ENCODE results near the gene ANKHD1. TPM values are rescaled to one million over a fixed set of nuclear protein-coding genes. Genes with fewer than 3 reads are reported as not detected.
"Not testable (repeated sequence)": the region's sequence is repeated elsewhere in the genome, so short reads cannot be mapped to it uniquely, and the experiment has no call there.

ANKHD1 gene
- polyA plus RNA-seq, 3 donors: 29.0 to 110 (median 43.6) TPM

- peaks cover 80% of the 10 kb centered on the region for H4K20me1 ChIP-seq (ENCODE audit: insufficient read depth, low read length)
- Mint-ChIP-seq H3K4me1 (peaks cover 16% of the 10 kb centered on the region), H3K9me3 (peaks cover 0 to 4% (median 0%) of the 10 kb centered on the region in 7 donors), H3K27me3 (ENCODE audit: low read depth in 3 of 3) (peaks cover 0 to 2% (median 0%) of the 10 kb centered on the region in 3 donors), H3K36me3 (peaks cover 8 to 24% of the 10 kb centered on the region in 2 donors), H3K4me3 (no peak overlapping the region), H3K27ac (no peak overlapping the region)
- H3K4me3 ChIP-seq (replicated peaks in 1 of 3; ENCODE audit: low read depth in 2 of 3, low read length in 3 of 3): no peak overlapping the region
- H3K9ac ChIP-seq (ENCODE audit: insufficient read depth, low read length, poor library complexity, severe bottlenecking): no peak overlapping the region
- H3K36me3 ChIP-seq (replicated peaks in 1 of 2; ENCODE audit: control insufficient read depth in 1 of 2, insufficient read depth in 2 of 2, low read length in 2 of 2): peaks cover 5 to 29% of the 10 kb centered on the region in 2 donors
- WGBS (ENCODE audit: insufficient coverage): no CpG with 5 or more reads among the region's 2 CpGs
- no peak overlapping the region for H3K4me2 ChIP-seq (replicated peaks; ENCODE audit: extremely low read depth, low read length, poor library complexity, severe bottlenecking)
- no peak for DNase-seq
- H3K27me3 ChIP-seq (ENCODE audit: control insufficient read depth in 2 of 2, insufficient read depth in 2 of 2, low read length in 2 of 2): no peaks in the 10 kb centered on the region
- H3K4me1 ChIP-seq (ENCODE audit: control insufficient read depth in 1 of 2, insufficient read depth in 2 of 2, low read length in 2 of 2): no peaks in the 10 kb centered on the region
- peaks cover 85% of the 10 kb centered on the region for H3K79me2 ChIP-seq (ENCODE audit: insufficient read depth, low read length)
- peak overlapping the region in 1 of 2 donors; percentile 14 for H3K27ac ChIP-seq (ENCODE audit: low read depth in 1 of 2, low read length in 2 of 2)
- intact Hi-C loops (cut with micrococcal nuclease): no loop called here
- H2AFZ ChIP-seq (ENCODE audit: insufficient read depth, low read depth, low read length, poor library complexity, severe bottlenecking): no peak overlapping the region
- TF ChIP-seq, protein P1, sequence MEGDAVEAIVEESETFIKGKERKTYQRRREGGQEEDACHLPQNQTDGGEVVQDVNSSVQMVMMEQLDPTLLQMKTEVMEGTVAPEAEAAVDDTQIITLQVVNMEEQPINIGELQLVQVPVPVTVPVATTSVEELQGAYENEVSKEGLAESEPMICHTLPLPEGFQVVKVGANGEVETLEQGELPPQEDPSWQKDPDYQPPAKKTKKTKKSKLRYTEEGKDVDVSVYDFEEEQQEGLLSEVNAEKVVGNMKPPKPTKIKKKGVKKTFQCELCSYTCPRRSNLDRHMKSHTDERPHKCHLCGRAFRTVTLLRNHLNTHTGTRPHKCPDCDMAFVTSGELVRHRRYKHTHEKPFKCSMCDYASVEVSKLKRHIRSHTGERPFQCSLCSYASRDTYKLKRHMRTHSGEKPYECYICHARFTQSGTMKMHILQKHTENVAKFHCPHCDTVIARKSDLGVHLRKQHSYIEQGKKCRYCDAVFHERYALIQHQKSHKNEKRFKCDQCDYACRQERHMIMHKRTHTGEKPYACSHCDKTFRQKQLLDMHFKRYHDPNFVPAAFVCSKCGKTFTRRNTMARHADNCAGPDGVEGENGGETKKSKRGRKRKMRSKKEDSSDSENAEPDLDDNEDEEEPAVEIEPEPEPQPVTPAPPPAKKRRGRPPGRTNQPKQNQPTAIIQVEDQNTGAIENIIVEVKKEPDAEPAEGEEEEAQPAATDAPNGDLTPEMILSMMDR (IDR thresholded peaks at IDR 0.05): no peak
- no peaks in the 10 kb centered on the region for H3K9me3 ChIP-seq (replicated peaks in 1 of 2; ENCODE audit: control insufficient read depth in 1 of 2, insufficient read depth in 1 of 2, low read length in 2 of 2)
Observed at GRCh38 chr5:140423609-140424008, 22.0 kb downstream of the ANKHD1 start.

DNA sequence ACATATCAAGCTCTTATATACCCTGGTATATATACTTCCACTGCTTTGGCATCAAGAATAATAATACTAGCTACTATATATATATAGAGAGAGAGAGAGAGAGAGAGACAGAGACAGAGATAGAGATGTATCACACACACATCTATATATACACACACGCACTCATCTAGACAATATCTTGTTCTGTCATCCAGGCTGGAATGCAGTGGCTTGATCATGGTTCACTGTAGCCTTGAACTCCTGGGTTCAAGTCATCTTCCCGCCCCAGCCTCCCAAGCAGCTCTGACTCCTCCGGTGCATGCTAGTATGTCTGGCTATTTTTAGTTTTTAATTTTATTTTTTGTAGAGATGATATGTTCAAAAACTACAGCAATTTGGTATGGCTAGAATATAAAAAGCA lies 22.5 kb downstream of the ANKHD1 start:
- H3K79me2 ChIP-seq (ENCODE audit: insufficient read depth, low read length): peaks cover 83% of the 10 kb centered on the region
- no peak overlapping the region for H3K27ac ChIP-seq (ENCODE audit: low read depth in 1 of 2, low read length in 2 of 2)
- Mint-ChIP-seq H3K4me1 (peaks cover 14% of the 10 kb centered on the region), H3K36me3 (peaks cover 8 to 24% of the 10 kb centered on the region in 2 donors), H3K4me3 (no peak overlapping the region), H3K27ac (no peak overlapping the region), H3K27me3 (ENCODE audit: low read depth in 3 of 3) (peaks cover 0 to 2% (median 0%) of the 10 kb centered on the region in 3 donors), H3K9me3 (peaks cover 0 to 2% (median 0%) of the 10 kb centered on the region in 7 donors)
- no peak overlapping the region for H3K9ac ChIP-seq (ENCODE audit: insufficient read depth, low read length, poor library complexity, severe bottlenecking)
- no peaks in the 10 kb centered on the region for H3K9me3 ChIP-seq (replicated peaks in 1 of 2; ENCODE audit: control insufficient read depth in 1 of 2, insufficient read depth in 1 of 2, low read length in 2 of 2)
- no CpG with 5 or more reads among the region's 3 CpGs for WGBS (ENCODE audit: insufficient coverage)
- H3K36me3 ChIP-seq (replicated peaks in 1 of 2; ENCODE audit: control insufficient read depth in 1 of 2, insufficient read depth in 2 of 2, low read length in 2 of 2): peaks cover 5 to 27% of the 10 kb centered on the region in 2 donors
- no peaks in the 10 kb centered on the region for H3K27me3 ChIP-seq (ENCODE audit: control insufficient read depth in 2 of 2, insufficient read depth in 2 of 2, low read length in 2 of 2)
- H4K20me1 ChIP-seq (ENCODE audit: insufficient read depth, low read length): peaks cover 80% of the 10 kb centered on the region
- H2AFZ ChIP-seq (ENCODE audit: insufficient read depth, low read depth, low read length, poor library complexity, severe bottlenecking): no peak overlapping the region
- TF ChIP-seq, protein P1 (IDR thresholded peaks at IDR 0.05): no peak
- H3K4me3 ChIP-seq (replicated peaks in 1 of 3; ENCODE audit: low read depth in 2 of 3, low read length in 3 of 3): no peak overlapping the region
- no peak for DNase-seq
- no peak overlapping the region for H3K4me2 ChIP-seq (replicated peaks; ENCODE audit: extremely low read depth, low read length, poor library complexity, severe bottlenecking)
- H3K4me1 ChIP-seq (ENCODE audit: control insufficient read depth in 1 of 2, insufficient read depth in 2 of 2, low read length in 2 of 2): no peaks in the 10 kb centered on the region
- intact Hi-C loops (cut with micrococcal nuclease): no loop called here

DNA sequence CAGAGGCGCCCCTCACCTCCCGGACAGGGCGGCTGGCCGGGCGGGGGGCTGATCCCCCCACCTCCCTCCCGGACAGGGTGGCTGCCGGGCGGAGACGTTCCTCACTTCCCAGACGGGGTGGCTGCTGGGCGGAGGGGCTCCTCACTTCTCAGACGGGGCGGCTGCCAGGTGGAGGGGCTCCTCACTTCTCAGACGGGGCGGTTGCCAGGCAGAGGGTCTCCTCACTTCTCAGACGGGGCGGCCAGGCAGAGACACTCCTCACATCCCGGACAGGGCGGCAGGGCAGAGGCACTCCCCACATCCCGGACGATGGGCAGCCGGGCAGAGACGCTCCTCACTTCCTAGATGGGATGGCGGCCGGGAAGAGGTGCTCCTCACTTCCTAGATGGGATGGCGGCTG lies 26.1 kb downstream of the ANKHD1 start:
- H3K36me3 Mint-ChIP-seq: peaks cover 4 to 23% of the 10 kb centered on the region in 2 donors
- H3K9ac ChIP-seq (ENCODE audit: insufficient read depth, low read length, poor library complexity, severe bottlenecking); H3K4me3 ChIP-seq (replicated peaks in 1 of 3; ENCODE audit: low read depth in 2 of 3, low read length in 3 of 3); H3K9me3 ChIP-seq (replicated peaks in 1 of 2; ENCODE audit: control insufficient read depth in 1 of 2, insufficient read depth in 1 of 2, low read length in 2 of 2); H3K4me2 ChIP-seq (replicated peaks; ENCODE audit: extremely low read depth, low read length, poor library complexity, severe bottlenecking); H3K27me3 ChIP-seq (ENCODE audit: control insufficient read depth in 2 of 2, insufficient read depth in 2 of 2, low read length in 2 of 2); H3K27me3 Mint-ChIP-seq (ENCODE audit: low read depth in 3 of 3); H3K27ac Mint-ChIP-seq; intact Hi-C loops (cut with micrococcal nuclease); H3K27ac ChIP-seq (ENCODE audit: low read depth in 1 of 2, low read length in 2 of 2); H3K9me3 Mint-ChIP-seq; H3K4me3 Mint-ChIP-seq; H2AFZ ChIP-seq (ENCODE audit: insufficient read depth, low read depth, low read length, poor library complexity, severe bottlenecking); DNase-seq; H3K4me1 Mint-ChIP-seq; H3K4me1 ChIP-seq (ENCODE audit: control insufficient read depth in 1 of 2, insufficient read depth in 2 of 2, low read length in 2 of 2): not testable (repeated sequence)
- peaks cover 2 to 18% of the 10 kb centered on the region in 2 donors for H3K36me3 ChIP-seq (replicated peaks in 1 of 2; ENCODE audit: control insufficient read depth in 1 of 2, insufficient read depth in 2 of 2, low read length in 2 of 2)
- peaks cover 84% of the 10 kb centered on the region for H3K79me2 ChIP-seq (ENCODE audit: insufficient read depth, low read length)
- H4K20me1 ChIP-seq (ENCODE audit: insufficient read depth, low read length): peaks cover 81% of the 10 kb centered on the region
- no CpG with 5 or more reads among the region's 26 CpGs for WGBS (ENCODE audit: insufficient coverage)

Data from CD14-positive monocyte (primary cell).